ENCODE results near the gene KDM2B. TPM values are rescaled to one million over a fixed set of nuclear protein-coding genes. Genes with fewer than 3 reads are reported as not detected.
"Not testable (repeated sequence)": the region's sequence is repeated elsewhere in the genome, so short reads cannot be mapped to it uniquely, and the experiment has no call there.

KDM2B gene
- total RNA-seq, 1 experiment from 2014 or later: 39.1 TPM

GRCh38 chr12:121596526-121596925 lies 15.7 kb upstream of the KDM2B start:
- Histone ChIP-seq H2AFZ (ENCODE audit: low read length) (no peak overlapping the region), H4K20me1 (ENCODE audit: insufficient read depth, low read depth, low read length) (no peaks in the 10 kb centered on the region), H3K9me3 (ENCODE audit: low read length) (no peaks in the 10 kb centered on the region), H3K27me3 (ENCODE audit: low read length) (no peaks in the 10 kb centered on the region), H3K4me1 (ENCODE audit: low read length) (no peaks in the 10 kb centered on the region), H3K4me2 (ENCODE audit: low read depth, low read length, poor library complexity, severe bottlenecking) (no peak overlapping the region), H3K9me2 (replicated peaks; ENCODE audit: insufficient read depth, low read length) (no peaks in the 10 kb centered on the region), H3K36me3 (ENCODE audit: insufficient read depth, low read length) (no peaks in the 10 kb centered on the region), H3K4me3 (ENCODE audit: low read length) (no peak overlapping the region), H3K9ac (ENCODE audit: low read length) (no peak overlapping the region), H3K27ac (ENCODE audit: low read length) (no peak overlapping the region), H3K79me2 (ENCODE audit: low read length) (no peaks in the 10 kb centered on the region)
- no peak for DNase-seq

GRCh38 chr12:121595520-121595919 lies 14.7 kb upstream of the KDM2B start:
- no peak overlapping the region for H3K9ac ChIP-seq (ENCODE audit: low read length)
- H3K79me2 ChIP-seq (ENCODE audit: low read length): no peaks in the 10 kb centered on the region
- H3K4me1 ChIP-seq (ENCODE audit: low read length): peaks cover 2% of the 10 kb centered on the region
- no peaks in the 10 kb centered on the region for H3K9me2 ChIP-seq (replicated peaks; ENCODE audit: insufficient read depth, low read length)
- no peaks in the 10 kb centered on the region for H3K9me3 ChIP-seq (ENCODE audit: low read length)
- H3K4me2 ChIP-seq (ENCODE audit: low read depth, low read length, poor library complexity, severe bottlenecking): no peak overlapping the region
- no peaks in the 10 kb centered on the region for H4K20me1 ChIP-seq (ENCODE audit: insufficient read depth, low read depth, low read length)
- H3K36me3 ChIP-seq (ENCODE audit: insufficient read depth, low read length): no peaks in the 10 kb centered on the region
- no peak overlapping the region for H3K27ac ChIP-seq (ENCODE audit: low read length)
- no peak overlapping the region for H2AFZ ChIP-seq (ENCODE audit: low read length)
- H3K4me3 ChIP-seq (ENCODE audit: low read length): no peak overlapping the region
- peak; percentile 15 for DNase-seq
- no peaks in the 10 kb centered on the region for H3K27me3 ChIP-seq (ENCODE audit: low read length)

GRCh38 chr12:121592320-121592719 lies 11.5 kb upstream of the KDM2B start:
- H3K9ac ChIP-seq (ENCODE audit: low read length): no peak overlapping the region
- no peaks in the 10 kb centered on the region for H3K27me3 ChIP-seq (ENCODE audit: low read length)
- no peaks in the 10 kb centered on the region for H3K9me2 ChIP-seq (replicated peaks; ENCODE audit: insufficient read depth, low read length)
- H2AFZ ChIP-seq (ENCODE audit: low read length): no peak overlapping the region
- H3K4me3 ChIP-seq (ENCODE audit: low read length): no peak overlapping the region
- H3K9me3 ChIP-seq (ENCODE audit: low read length): no peaks in the 10 kb centered on the region
- no peak overlapping the region for H3K4me2 ChIP-seq (ENCODE audit: low read depth, low read length, poor library complexity, severe bottlenecking)
- peak; percentile 31 for DNase-seq
- H3K27ac ChIP-seq (ENCODE audit: low read length): no peak overlapping the region
- no peaks in the 10 kb centered on the region for H3K79me2 ChIP-seq (ENCODE audit: low read length)
- no peaks in the 10 kb centered on the region for H3K36me3 ChIP-seq (ENCODE audit: insufficient read depth, low read length)
- H4K20me1 ChIP-seq (ENCODE audit: insufficient read depth, low read depth, low read length): no peaks in the 10 kb centered on the region
- peaks cover 10% of the 10 kb centered on the region for H3K4me1 ChIP-seq (ENCODE audit: low read length)

- Histone ChIP-seq H3K4me3 (ENCODE audit: low read length) (no peak overlapping the region), H3K9me3 (ENCODE audit: low read length) (no peaks in the 10 kb centered on the region), H3K27me3 (ENCODE audit: low read length) (no peaks in the 10 kb centered on the region), H3K9ac (ENCODE audit: low read length) (no peak overlapping the region), H3K27ac (ENCODE audit: low read length) (no peak overlapping the region), H2AFZ (ENCODE audit: low read length) (no peak overlapping the region), H3K79me2 (ENCODE audit: low read length) (no peaks in the 10 kb centered on the region), H3K36me3 (ENCODE audit: insufficient read depth, low read length) (no peaks in the 10 kb centered on the region), H3K4me1 (ENCODE audit: low read length) (peaks cover 10% of the 10 kb centered on the region), H4K20me1 (ENCODE audit: insufficient read depth, low read depth, low read length) (no peaks in the 10 kb centered on the region), H3K4me2 (ENCODE audit: low read depth, low read length, poor library complexity, severe bottlenecking) (peak overlapping the region; percentile 20), H3K9me2 (replicated peaks; ENCODE audit: insufficient read depth, low read length) (no peaks in the 10 kb centered on the region)
- peak; percentile 34 for DNase-seq
Measured at GRCh38 chr12:121590476-121591143, 9.8 kb upstream of the KDM2B start.

GRCh38 chr12:121584885-121585284 lies 4.1 kb upstream of the KDM2B start:
- H3K4me3 ChIP-seq (ENCODE audit: low read length); H3K36me3 ChIP-seq (ENCODE audit: insufficient read depth, low read length); H3K4me2 ChIP-seq (ENCODE audit: low read depth, low read length, poor library complexity, severe bottlenecking); H2AFZ ChIP-seq (ENCODE audit: low read length); DNase-seq; H3K27ac ChIP-seq (ENCODE audit: low read length); H3K27me3 ChIP-seq (ENCODE audit: low read length); H3K9ac ChIP-seq (ENCODE audit: low read length); H3K9me3 ChIP-seq (ENCODE audit: low read length); H4K20me1 ChIP-seq (ENCODE audit: insufficient read depth, low read depth, low read length); H3K9me2 ChIP-seq (replicated peaks; ENCODE audit: insufficient read depth, low read length); H3K79me2 ChIP-seq (ENCODE audit: low read length): not testable (repeated sequence)
- peaks cover 27% of the 10 kb centered on the region for H3K4me1 ChIP-seq (ENCODE audit: low read length)

- not testable (repeated sequence) for H3K27ac ChIP-seq (ENCODE audit: low read length)
Measured at GRCh38 chr12:121583334-121583661, 2.5 kb upstream of the KDM2B start.

GRCh38 chr12:121582583-121583333 lies 1.9 kb upstream of the KDM2B start:
- H2AFZ ChIP-seq (ENCODE audit: low read length): no peak overlapping the region
- H3K4me1 ChIP-seq (ENCODE audit: low read length): peaks cover 33% of the 10 kb centered on the region

More at GRCh38 chr12:121583334-121583661, 2.5 kb upstream of the KDM2B start:
- not testable (repeated sequence) for H3K4me3 ChIP-seq (ENCODE audit: low read length); H3K9me2 ChIP-seq (replicated peaks; ENCODE audit: insufficient read depth, low read length); H3K9ac ChIP-seq (ENCODE audit: low read length); H2AFZ ChIP-seq (ENCODE audit: low read length); H3K27me3 ChIP-seq (ENCODE audit: low read length); H3K9me3 ChIP-seq (ENCODE audit: low read length); H3K79me2 ChIP-seq (ENCODE audit: low read length); H3K4me2 ChIP-seq (ENCODE audit: low read depth, low read length, poor library complexity, severe bottlenecking); H4K20me1 ChIP-seq (ENCODE audit: insufficient read depth, low read depth, low read length); DNase-seq; H3K36me3 ChIP-seq (ENCODE audit: insufficient read depth, low read length)
- H3K4me1 ChIP-seq (ENCODE audit: low read length): peaks cover 30% of the 10 kb centered on the region

GRCh38 chr12:121581686-121582429 lies 1.0 kb upstream of the KDM2B start:
- Histone ChIP-seq H3K27me3 (ENCODE audit: low read length) (no peaks in the 10 kb centered on the region), H3K9ac (ENCODE audit: low read length) (peak overlapping the region; percentile 40), H3K27ac (ENCODE audit: low read length) (no peak overlapping the region), H3K36me3 (ENCODE audit: insufficient read depth, low read length) (no peaks in the 10 kb centered on the region), H3K4me2 (ENCODE audit: low read depth, low read length, poor library complexity, severe bottlenecking) (peak overlapping the region; percentile 80), H3K79me2 (ENCODE audit: low read length) (no peaks in the 10 kb centered on the region), H3K4me3 (ENCODE audit: low read length) (peak overlapping the region; percentile 63; the same call in 1 of the 2 replicates), H3K9me2 (replicated peaks; ENCODE audit: insufficient read depth, low read length) (no peaks in the 10 kb centered on the region), H4K20me1 (ENCODE audit: insufficient read depth, low read depth, low read length) (no peaks in the 10 kb centered on the region), H2AFZ (ENCODE audit: low read length) (peak overlapping the region; percentile 59; the same call in 1 of the 2 replicates), H3K9me3 (ENCODE audit: low read length) (no peaks in the 10 kb centered on the region), H3K4me1 (ENCODE audit: low read length) (peaks cover 40% of the 10 kb centered on the region)
- DNase-seq: peak; percentile 46

More at GRCh38 chr12:121582583-121583333, 1.9 kb upstream of the KDM2B start:
- Histone ChIP-seq H4K20me1 (ENCODE audit: insufficient read depth, low read depth, low read length) (no peaks in the 10 kb centered on the region), H3K9me3 (ENCODE audit: low read length) (no peaks in the 10 kb centered on the region), H3K9me2 (replicated peaks; ENCODE audit: insufficient read depth, low read length) (no peaks in the 10 kb centered on the region), H3K27ac (ENCODE audit: low read length) (no peak overlapping the region), H3K4me3 (ENCODE audit: low read length) (no peak overlapping the region), H3K79me2 (ENCODE audit: low read length) (no peaks in the 10 kb centered on the region), H3K36me3 (ENCODE audit: insufficient read depth, low read length) (no peaks in the 10 kb centered on the region), H3K27me3 (ENCODE audit: low read length) (no peaks in the 10 kb centered on the region), H3K9ac (ENCODE audit: low read length) (no peak overlapping the region), H3K4me2 (ENCODE audit: low read depth, low read length, poor library complexity, severe bottlenecking) (peak overlapping the region; percentile 80)
- DNase-seq: no peak

Data from Karpas-422 (cell line).